Mesenchymal stem cell (in vitro differentiated cells and primary cell): Measurements from ENCODE around the gene BABAM1.

Experiments used
- DNase-seq: peaks from one replicate; pipeline ENCODE4 v3.0.0-alpha.2; 2013
- H2AFZ ChIP-seq: one replicate; pipeline ENCODE4 v1.6.1; 2013; ENCODE audit warnings: low read depth, mild to moderate bottlenecking, control low read depth, inconsistent platforms, low read length, moderate library complexity
- H2AK5ac ChIP-seq: 2 replicates; pipeline ENCODE4 v1.6.1; 2013; ENCODE audit warnings: low read length, moderate library complexity, mild to moderate bottlenecking, inconsistent platforms; ENCODE audit not compliant: severe bottlenecking
- H2BK120ac ChIP-seq: one replicate; pipeline ENCODE4 v1.6.1; 2013; ENCODE audit warnings: low read depth, mild to moderate bottlenecking, inconsistent platforms, low read length, moderate library complexity
- H2BK12ac ChIP-seq, 2 experiments: one replicate each; pipeline ENCODE4 v1.6.1; 2013; ENCODE audit warnings: inconsistent platforms in 2 of 2, low read length in 2 of 2, mild to moderate bottlenecking in 2 of 2, moderate library complexity in 2 of 2, control low read depth in 1 of 2
- H2BK15ac ChIP-seq: one replicate; pipeline ENCODE4 v1.6.1; 2013; ENCODE audit warnings: mild to moderate bottlenecking, low read depth, inconsistent platforms; ENCODE audit not compliant: poor library complexity, severe bottlenecking
- H2BK5ac ChIP-seq: 2 replicates; pipeline ENCODE4 v1.6.1; 2013; ENCODE audit warnings: low read depth, mild to moderate bottlenecking, low read length, control low read depth, inconsistent platforms; ENCODE audit not compliant: poor library complexity, severe bottlenecking
- H3K14ac ChIP-seq, 2 experiments: one replicate each; pipeline ENCODE4 v1.6.1; 2013; ENCODE audit warnings: inconsistent platforms in 2 of 2, low read length in 2 of 2, control low read depth in 1 of 2, mild to moderate bottlenecking in 1 of 2, moderate library complexity in 1 of 2
- H3K18ac ChIP-seq, 2 experiments: one replicate each; pipeline ENCODE4 v1.6.1; 2013; ENCODE audit warnings: inconsistent platforms in 2 of 2, low read length in 2 of 2, control low read depth in 1 of 2, low read depth in 1 of 2, mild to moderate bottlenecking in 1 of 2
- H3K23ac ChIP-seq, 2 experiments: one replicate each; pipeline ENCODE4 v1.6.1; 2013; ENCODE audit warnings: inconsistent platforms in 2 of 2, low read length in 2 of 2, mild to moderate bottlenecking in 2 of 2, moderate library complexity in 2 of 2, control low read depth in 1 of 2
- H3K27ac ChIP-seq: 2 replicates; pipeline ENCODE4 v1.5.1; 2013; ENCODE audit warnings: mild to moderate bottlenecking, moderate library complexity, low read length, control low read depth, inconsistent platforms; ENCODE audit not compliant: poor library complexity, severe bottlenecking
- H3K27me3 ChIP-seq, 2 experiments: 2 replicates each; pipeline versions ENCODE4 v1.6.1 to v1.7.0; 2013; ENCODE audit warnings: low read length in 2 of 2, mild to moderate bottlenecking in 2 of 2, moderate library complexity in 2 of 2, control low read depth in 1 of 2, inconsistent platforms in 1 of 2; ENCODE audit not compliant: control insufficient read depth in 1 of 2, insufficient read depth in 1 of 2
- H3K36me3 ChIP-seq, 2 experiments: 2 replicates each; pipeline versions ENCODE4 v1.6.1 to v1.7.0; 2013; ENCODE audit warnings: low read length in 2 of 2, control low read depth in 1 of 2, inconsistent platforms in 1 of 2, low read depth in 1 of 2, mild to moderate bottlenecking in 1 of 2; ENCODE audit not compliant: insufficient read depth in 2 of 2, control insufficient read depth in 1 of 2
- H3K4ac ChIP-seq, 2 experiments: one replicate each; pipeline ENCODE4 v1.6.1; 2013; ENCODE audit warnings: inconsistent platforms in 2 of 2, low read length in 2 of 2, mild to moderate bottlenecking in 2 of 2, moderate library complexity in 2 of 2, control low read depth in 1 of 2, low read depth in 1 of 2
- H3K4me1 ChIP-seq: 2 replicates; pipeline ENCODE4 v1.6.1; 2013; ENCODE audit warnings: low read depth, low read length, control low read depth; ENCODE audit not compliant: control insufficient read depth, insufficient read depth
- H3K4me2 ChIP-seq: 2 replicates; pipeline ENCODE4 v1.6.1; 2013; ENCODE audit warnings: low read length, mild to moderate bottlenecking, inconsistent platforms; ENCODE audit not compliant: poor library complexity, severe bottlenecking
- H3K4me3 ChIP-seq, 2 experiments: 2 replicates each; pipeline versions ENCODE4 v1.5.1 to v1.7.0; 2013; ENCODE audit warnings: low read length in 2 of 2, mild to moderate bottlenecking in 2 of 2, control low read depth in 1 of 2, low read depth in 1 of 2; ENCODE audit not compliant: insufficient read depth in 1 of 2
- H3K79me1 ChIP-seq: replicated peaks from 2 replicates; pipeline ENCODE4 v1.6.1; 2013; ENCODE audit warnings: mild to moderate bottlenecking, control low read depth, low read length, inconsistent platforms; ENCODE audit not compliant: poor library complexity, severe bottlenecking
- H3K9ac ChIP-seq: 2 replicates; pipeline ENCODE4 v1.7.0; 2013; ENCODE audit warnings: mild to moderate bottlenecking, low read length, moderate library complexity
- H3K9me3 ChIP-seq: 2 replicates; pipeline ENCODE4 v1.7.0; 2013; ENCODE audit warnings: mild to moderate bottlenecking, low read length; ENCODE audit not compliant: control insufficient read depth
- H4K8ac ChIP-seq: one replicate; pipeline ENCODE4 v1.6.1; 2013; ENCODE audit warnings: inconsistent platforms, mild to moderate bottlenecking, low read length, moderate library complexity
- H4K91ac ChIP-seq: one replicate; pipeline ENCODE4 v1.6.1; 2013; ENCODE audit warnings: mild to moderate bottlenecking, low read length, inconsistent platforms
- WGBS: methylation state at CpG from one replicate; pipeline ENCODE4 v1.1.7; 2013; ENCODE audit warnings: mixed read lengths; 5-methylcytosine and 5-hydroxymethylcytosine counted together

Gene BABAM1

GRCh38 chr19:17240826-17241399 lies 26.3 kb upstream of the BABAM1 start:
- Histone ChIP-seq H4K8ac (no peak overlapping the region), H2AK5ac (no peak overlapping the region), H3K27me3 (no peaks in the 10 kb centered on the region), H3K14ac (no peak overlapping the region), H2BK12ac (no peak overlapping the region), H3K4me3 (no peak overlapping the region), H3K27ac (no peak overlapping the region), H3K79me1 (peaks cover 14% of the 10 kb centered on the region), H2AFZ (no peak overlapping the region), H3K9ac (no peak overlapping the region), H3K18ac (no peak overlapping the region), H2BK5ac (no peak overlapping the region), H3K36me3 (peaks cover 9 to 36% of the 10 kb centered on the region in 2 experiments), H3K4me2 (no peak overlapping the region), H3K23ac (peak overlapping the region in 1 of 2 experiments; percentile 23), H4K91ac (no peak overlapping the region), H2BK15ac (no peak overlapping the region), H3K4me1 (peaks cover 33% of the 10 kb centered on the region), H2BK120ac (no peak overlapping the region), H3K9me3 (no peaks in the 10 kb centered on the region), H3K4ac (no peak overlapping the region)
- WGBS, result 95% methylated on average over 6 of the region's 6 CpGs
- DNase-seq, result no peak

DNA sequence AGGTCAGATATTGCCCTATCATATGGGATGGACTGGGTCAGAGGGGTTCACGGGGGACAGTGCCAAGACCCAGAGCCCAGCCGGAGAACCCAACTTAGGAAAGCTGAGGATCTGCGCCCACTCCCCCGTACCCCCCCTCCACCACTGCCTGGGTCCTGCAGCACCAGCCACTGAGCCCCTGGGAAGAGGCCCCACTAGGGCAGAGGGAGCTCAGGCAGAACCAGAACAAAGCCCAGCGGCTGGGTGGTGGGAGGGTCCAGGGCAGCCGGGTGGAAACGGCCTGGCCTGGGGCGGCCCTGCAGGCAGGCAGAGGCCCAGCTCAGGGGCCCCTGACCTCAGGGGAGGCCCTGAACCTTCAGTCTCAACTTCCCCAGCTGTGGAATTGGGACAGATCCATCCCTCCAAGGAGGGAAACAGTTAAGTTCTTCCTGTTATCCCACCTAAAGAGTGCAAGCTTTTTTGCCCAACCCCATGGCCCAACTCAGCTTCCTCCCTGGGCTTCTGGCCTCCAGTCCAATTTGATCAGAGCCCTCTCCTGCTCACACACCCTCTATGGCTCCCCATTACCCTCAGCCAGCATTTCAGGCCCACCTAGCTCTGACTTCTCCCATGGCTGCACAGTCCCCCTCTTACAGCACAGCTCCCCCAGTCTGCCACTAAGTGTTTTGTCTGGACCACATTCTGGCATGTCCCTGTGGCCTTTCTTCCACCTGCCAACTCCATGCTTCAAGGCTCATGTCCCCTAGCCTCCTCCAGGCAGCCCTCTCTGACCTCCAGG lies 24.6 kb upstream of the BABAM1 start:
- peaks cover 9 to 24% of the 10 kb centered on the region in 2 experiments for H3K36me3 ChIP-seq
- H3K4me3 ChIP-seq, result no peak overlapping the region
- WGBS, result 57% methylated on average over 8 of the region's 8 CpGs
- peak overlapping the region in 1 of 2 experiments; percentile 37 for H3K14ac ChIP-seq
- peak overlapping the region in 1 of 2 experiments; percentile 17 for H3K23ac ChIP-seq
- H2AFZ ChIP-seq, result no peak overlapping the region
- no peak overlapping the region for H4K91ac ChIP-seq
- H3K4me1 ChIP-seq, result peaks cover 37% of the 10 kb centered on the region
- H2AK5ac ChIP-seq, result peak overlapping the region; percentile 18
- H2BK120ac ChIP-seq, result no peak overlapping the region
- peak overlapping the region in 1 of 2 experiments; percentile 19 for H3K4ac ChIP-seq
- H3K9ac ChIP-seq, result peak overlapping the region; percentile 79
- no peaks in the 10 kb centered on the region for H3K27me3 ChIP-seq
- H4K8ac ChIP-seq, result no peak overlapping the region
- no peak overlapping the region for H2BK5ac ChIP-seq
- H3K27ac ChIP-seq, result peak overlapping the region; percentile 26
- peak overlapping the region; percentile 31 for H2BK15ac ChIP-seq
- no peaks in the 10 kb centered on the region for H3K9me3 ChIP-seq
- H3K4me2 ChIP-seq, result peak overlapping the region; percentile 49
- H2BK12ac ChIP-seq, result peak overlapping the region in 1 of 2 experiments; percentile 29
- no peak for DNase-seq
- peak overlapping the region in 1 of 2 experiments; percentile 25 for H3K18ac ChIP-seq
- H3K79me1 ChIP-seq, result peaks cover 12% of the 10 kb centered on the region

DNA sequence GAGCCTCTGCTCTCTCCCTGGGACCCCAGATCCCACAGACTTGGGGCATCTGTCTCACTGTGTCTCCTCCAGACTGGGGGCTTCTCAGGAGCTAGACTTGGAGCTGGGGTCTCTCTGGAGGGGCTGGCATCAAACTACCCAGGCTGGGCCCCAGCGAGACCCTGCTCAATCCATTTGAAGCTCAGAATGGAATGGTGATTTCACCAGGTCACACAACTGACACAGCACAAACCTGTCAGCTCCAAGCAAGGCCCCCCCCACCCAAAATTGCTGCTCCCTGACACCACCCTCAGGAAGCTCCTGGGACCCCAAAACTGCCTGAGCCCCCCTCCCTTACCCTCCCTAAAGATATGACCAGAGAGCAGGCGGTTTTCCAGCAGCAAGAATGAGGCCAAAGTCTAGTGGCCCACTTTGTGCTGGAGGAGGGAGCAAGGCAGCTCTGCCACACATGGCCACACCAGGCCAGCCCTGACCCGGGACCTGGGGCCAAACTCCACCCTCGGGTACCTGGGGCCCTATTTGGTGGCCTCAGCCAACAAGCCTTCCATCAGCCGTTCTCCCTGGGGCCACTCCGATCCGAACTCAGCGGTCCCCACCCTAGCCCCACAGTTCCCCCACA lies 23.9 kb upstream of the BABAM1 start:
- Histone ChIP-seq H2BK5ac (no peak overlapping the region), H3K4me1 (peaks cover 44% of the 10 kb centered on the region), H3K4me2 (peak overlapping the region; percentile 49), H3K79me1 (peaks cover 9% of the 10 kb centered on the region), H3K9ac (peak overlapping the region; percentile 79), H2BK12ac (peak overlapping the region in 1 of 2 experiments; percentile 29), H3K4ac (peak overlapping the region in 1 of 2 experiments; percentile 89), H3K27ac (peak overlapping the region; percentile 55), H3K23ac (peak overlapping the region in 1 of 2 experiments; percentile 17), H2AK5ac (peak overlapping the region; percentile 21), H3K14ac (peak overlapping the region in 1 of 2 experiments; percentile 37), H3K27me3 (no peaks in the 10 kb centered on the region), H4K91ac (peak overlapping the region; percentile 61), H3K36me3 (peaks cover 3 to 18% of the 10 kb centered on the region in 2 experiments), H4K8ac (no peak overlapping the region), H2BK15ac (no peak overlapping the region), H2AFZ (no peak overlapping the region), H3K18ac (peak overlapping the region; percentile 14 to 98), H3K4me3 (peak overlapping the region; percentile 90 to 92), H2BK120ac (peak overlapping the region; percentile 45), H3K9me3 (no peaks in the 10 kb centered on the region)
- no peak for DNase-seq
- WGBS, result 27% methylated on average over 8 of the region's 8 CpGs
